Astrocyte of the hippocampus (primary cell): ENCODE results near the gene OVOL3.
"Not testable (repeated sequence)": the region's sequence is repeated elsewhere in the genome, so short reads cannot be mapped to it uniquely, and the experiment has no call there.

ENCODE experiments used
- DNase-seq: peaks from one replicate; pipeline ENCODE4 v3.0.0; 2011; ENCODE audit warnings: low read depth, low spot score

OVOL3 gene

DNA sequence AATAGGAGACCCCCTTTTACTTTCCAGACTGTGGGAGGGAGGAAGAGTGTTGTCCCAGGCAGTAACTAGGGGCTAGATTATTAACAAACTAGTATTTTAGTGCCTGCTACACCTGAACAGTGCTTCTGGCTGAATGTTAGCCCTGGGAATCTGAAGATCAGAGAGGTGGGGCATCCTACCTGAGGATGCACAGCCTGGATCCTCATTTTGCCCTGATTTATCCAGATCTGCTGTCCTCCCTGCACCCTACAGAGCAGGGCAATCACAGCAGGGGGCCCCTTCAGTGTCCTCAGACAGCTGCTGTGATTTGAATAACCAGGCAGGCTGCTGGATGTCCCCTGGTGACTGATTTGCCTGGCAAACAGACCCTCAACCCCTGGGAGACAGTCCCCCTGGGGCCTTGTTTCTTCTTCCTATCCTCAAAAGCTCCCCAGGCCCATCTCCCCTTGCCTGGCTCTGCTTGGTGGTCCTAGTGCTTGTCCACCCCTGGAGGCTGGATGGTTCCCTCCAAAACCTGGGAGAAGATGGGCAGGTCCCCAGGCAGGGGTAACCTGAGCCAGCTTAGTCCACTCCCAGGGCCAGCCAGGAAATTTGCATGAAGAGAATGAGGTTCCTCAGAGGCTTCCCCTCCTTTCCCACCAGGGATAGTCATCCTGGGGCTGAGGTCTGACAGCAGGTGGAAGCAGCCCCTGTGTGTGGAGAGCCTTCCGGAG lies at the start of gene OVOL3:
Gene OVOL3 (plus strand): TSS at position 657 of the 713 bp plus-strand sequence. CDS start 60 bp downstream, outside the sequence.
- no peak for DNase-seq

DNA sequence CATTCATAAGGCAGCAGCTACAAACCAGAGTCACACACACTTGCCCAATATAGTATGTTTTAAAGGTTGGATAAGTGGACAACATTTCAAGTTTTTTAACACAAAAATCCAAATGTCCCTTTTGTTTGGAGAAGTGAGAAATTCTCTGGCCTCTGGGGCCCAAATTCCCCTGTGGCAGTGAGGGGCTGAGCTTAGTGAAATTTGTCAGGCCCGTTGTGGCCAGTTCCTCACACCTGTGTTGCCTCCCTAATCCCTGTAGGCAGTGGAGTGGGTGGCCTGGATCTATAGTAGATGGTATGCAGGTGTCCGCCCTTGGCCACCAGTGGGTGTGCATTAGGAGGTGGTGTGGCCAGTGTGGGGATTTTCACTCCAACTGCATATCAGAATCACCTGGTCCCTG lies 49.6 kb upstream of the OVOL3 start:
- DNase-seq: no peak

DNA sequence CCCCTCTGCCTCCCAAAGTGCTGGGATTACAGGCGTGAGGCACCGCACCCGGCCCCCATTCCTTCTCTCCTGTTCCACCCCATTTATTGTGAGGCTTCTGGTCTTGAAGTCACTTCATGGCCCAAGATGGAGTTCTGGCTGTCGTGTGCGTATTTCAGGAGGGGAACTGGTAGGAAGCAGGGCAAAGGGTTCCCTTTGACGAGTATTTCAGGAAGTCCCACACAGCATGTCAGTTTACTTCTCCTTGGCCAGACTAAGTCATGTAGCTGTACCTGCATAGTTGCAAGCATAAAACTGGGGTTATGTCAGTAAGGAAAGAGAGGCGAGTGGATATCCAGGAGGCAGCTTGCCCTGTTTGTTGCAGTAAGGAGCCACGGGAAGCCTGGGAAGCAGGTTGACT lies 46.1 kb upstream of the OVOL3 start:
- no peak for DNase-seq

DNA sequence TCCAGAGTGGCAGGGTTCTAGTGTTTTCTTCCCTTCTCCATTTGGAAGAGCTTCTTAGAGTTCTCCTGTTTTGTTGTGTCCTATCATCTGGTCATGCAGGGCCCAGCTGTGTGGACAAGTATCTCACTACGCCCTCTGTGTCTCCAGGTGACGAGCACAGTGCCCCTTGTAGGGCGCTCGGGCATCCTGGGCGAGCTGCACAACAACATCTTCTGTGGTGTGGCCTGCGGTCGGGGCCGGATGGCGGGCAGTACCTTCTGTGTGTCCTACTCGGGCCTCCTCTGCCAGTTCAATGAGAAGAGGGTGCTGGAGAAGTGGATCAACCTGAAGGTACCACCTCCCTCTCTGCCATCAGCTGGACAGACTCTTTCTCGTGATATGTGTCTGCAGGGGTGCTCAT lies 43.3 kb upstream of the OVOL3 start:
- DNase-seq: no peak

DNA sequence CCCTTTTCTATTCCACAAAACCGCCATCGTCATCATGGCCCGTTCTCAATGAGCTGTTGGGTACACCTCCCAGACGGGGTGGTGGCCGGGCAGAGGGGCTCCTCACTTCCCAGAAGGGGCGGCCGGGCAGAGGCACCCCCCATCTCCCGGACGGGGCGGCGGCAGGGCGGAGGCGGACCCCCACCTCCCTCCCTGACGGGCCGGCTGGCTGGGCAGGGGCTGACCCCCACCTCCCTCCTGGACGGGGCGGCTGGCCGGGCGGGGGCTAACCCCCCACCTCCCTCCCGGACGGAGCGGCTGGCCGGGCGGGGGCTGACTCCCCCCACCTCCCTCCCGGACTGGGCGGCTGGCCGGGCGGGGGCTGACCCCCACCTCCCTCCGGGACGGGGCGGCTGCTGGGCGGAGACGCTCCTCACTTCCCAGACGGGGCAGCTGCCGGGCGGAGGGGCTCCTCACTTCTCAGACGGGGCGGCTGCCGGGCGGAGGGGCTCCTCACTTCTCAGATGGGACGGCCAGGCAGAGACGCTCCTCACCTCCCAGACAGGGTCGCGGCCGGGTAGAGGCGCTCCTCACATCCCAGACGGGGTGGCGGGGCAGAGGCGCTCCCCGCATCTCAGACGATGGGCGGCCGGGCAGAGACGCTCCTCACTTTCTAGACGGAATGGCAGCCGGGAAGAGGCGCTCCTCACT lies 42.0 kb upstream of the OVOL3 start:
- DNase-seq: not testable (repeated sequence)

DNA sequence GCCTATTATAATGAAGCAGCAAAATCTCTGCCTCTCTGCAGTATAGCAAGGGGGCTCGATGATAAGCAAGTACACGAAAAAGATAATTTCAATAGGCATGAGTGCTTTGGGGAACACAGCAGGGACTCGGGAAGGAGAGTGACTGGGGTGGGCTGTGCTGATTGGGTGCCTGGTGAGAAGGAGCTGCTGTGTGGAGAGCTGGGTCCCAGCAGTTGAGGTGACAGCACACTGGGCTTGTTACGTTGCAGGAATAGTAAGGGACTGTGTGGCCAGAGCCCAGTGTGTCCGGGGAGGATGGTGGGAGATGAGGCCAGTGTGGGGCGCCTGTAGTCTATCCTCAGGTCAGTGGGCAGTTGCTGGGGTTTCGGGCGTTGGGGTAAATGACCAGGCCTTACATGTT lies 38.9 kb upstream of the OVOL3 start:
- DNase-seq: no peak

DNA sequence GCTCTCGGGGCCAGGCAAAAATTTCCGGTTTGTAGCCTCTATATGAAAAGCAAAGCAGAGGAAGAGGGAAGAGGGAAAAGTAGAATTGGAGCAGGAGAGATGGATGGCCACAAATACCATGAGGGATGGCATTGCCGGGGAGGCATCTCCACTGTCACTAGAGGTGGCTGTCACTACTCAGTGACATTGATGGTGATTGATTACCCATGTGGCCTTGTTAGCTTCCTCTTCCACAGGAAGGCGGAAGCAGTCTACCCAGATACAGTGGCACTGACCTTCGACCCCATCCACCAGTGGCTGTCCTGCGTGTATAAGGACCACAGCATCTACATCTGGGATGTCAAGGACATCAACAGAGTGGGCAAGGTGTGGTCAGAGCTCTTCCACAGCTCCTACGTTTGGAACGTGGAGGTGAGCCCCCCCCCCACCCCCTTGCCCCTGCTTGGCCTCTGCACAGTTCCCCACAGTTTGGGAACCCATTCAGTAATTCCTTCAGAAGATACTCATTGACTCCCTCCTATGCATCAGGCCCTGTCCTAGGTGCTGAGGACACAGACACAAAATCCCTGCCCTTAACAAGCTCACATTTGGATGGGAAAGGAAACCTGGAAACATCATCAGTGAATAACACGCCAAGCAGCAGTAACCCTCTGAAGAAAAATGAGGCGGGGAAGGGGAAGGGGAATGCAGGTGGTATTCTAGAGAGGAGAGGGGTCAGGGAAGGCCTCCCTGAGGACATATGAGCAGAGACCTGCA lies 37.6 kb upstream of the OVOL3 start:
- no peak for DNase-seq

DNA sequence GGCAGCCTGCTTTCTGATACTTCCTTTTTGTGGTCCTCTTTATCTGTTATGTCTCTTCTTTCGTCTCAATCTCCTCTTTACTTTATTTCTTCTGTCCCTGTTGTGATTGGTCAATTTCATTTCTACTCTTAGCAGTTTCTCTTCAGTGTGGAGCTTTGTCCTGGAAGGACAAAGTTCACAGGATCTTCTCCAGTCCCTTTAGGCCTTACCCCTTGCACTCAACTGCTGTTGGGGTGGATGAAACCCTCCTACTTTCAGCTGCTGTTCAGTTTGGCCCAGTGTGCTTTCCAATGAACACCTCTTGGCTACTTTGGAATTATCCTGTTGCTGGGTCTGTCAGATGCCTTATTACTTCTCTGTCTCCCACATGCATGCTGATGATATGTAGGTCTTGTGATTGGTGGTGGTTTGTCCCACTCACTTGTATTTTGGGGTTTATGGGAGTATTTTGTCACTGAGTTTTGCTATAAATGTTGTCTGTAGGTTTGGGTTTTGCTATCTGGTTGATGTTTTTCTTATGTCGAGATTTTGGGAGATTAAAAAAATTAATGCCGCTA lies 31.5 kb upstream of the OVOL3 start:
- DNase-seq: no peak

DNA sequence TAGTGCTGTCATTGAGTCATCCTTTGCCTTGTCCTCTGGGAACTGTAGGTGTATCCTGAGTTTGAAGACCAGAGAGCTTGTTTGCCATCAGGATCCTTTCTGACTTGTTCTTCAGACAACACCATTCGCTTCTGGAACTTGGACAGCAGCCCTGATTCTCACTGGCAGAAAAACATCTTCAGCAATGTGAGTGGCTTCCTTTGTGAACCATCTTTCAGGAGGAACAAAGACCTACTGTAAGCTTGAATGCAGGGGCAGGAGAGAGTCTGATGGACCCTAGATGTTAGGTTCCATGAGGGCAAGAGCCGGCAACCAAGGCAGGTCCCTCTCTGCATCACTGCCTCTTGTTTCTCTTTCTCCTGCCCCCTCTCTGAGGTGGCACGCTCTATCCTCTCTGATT lies 29.6 kb upstream of the OVOL3 start:
- DNase-seq: no peak

DNA sequence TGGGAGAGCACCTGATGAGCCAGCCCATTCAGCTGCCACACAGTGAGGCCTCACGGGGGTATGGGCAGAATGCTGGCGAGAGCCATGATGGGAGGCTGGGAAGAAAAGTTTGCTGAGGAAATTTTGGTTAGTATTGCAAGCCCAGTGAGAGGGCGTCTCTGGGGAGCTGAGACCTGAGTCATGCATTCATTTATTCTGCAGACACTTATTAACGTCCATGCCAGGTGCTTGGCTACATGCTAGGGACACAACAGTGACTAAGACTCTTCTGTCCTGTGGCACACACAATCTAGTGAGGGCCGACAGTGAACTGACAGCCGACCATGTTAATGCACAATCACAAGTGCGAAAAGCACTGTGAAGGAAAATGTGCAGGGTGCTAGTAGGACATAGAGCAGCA lies 29.0 kb upstream of the OVOL3 start:
- DNase-seq: no peak

DNA sequence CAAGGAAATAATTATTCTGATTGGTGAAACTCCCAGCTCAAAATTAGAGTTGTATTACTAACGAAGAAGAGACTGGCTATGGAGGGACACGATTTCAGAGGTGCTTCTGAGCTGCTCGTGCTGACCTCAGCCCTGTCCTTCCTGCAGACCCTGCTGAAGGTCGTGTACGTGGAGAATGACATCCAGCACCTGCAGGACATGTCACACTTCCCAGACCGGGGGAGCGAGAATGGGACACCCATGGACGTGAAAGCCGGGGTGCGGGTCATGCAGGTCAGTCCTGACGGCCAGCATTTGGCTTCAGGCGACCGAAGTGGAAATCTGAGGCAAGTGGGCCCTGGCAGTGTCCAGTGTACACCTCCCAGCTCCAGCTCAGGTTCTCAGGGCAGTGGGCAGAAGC lies 28.0 kb upstream of the OVOL3 start:
- DNase-seq: no peak

DNA sequence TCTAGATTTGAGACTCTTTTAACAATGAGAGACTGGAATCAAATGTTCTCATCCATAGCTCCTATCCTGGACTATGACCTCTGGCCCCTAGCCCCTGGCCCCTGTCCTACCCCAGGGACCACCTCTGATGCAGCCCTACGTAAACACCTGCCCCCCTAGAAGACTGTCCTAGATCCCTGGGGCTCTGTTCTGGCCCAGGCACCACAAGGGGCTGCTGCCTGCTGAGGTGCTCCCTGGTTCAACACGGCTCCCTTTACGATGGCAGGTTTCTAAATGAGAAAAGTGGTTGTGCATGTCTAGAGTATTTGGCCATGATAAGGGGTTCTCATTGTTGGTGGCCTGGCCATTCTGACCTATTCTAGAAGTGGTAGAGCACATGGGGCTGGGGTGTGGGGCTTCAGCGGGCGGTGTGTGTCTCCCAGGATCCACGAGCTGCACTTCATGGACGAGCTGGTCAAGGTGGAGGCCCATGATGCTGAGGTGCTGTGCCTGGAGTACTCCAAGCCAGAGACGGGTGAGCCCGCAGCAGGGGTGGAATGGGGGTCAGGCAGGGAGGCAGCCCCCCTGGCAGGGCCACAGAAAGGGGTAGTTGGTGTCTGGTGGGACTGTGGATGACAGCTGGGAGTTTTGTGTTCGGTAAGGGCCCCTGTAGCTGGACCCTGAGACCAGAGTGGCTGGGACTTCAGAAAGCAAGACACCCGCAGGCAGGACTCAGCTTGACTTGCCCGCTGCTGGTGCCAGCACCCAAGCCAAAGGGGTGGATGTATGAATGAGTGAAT lies 26.5 kb upstream of the OVOL3 start:
- no peak for DNase-seq

DNA sequence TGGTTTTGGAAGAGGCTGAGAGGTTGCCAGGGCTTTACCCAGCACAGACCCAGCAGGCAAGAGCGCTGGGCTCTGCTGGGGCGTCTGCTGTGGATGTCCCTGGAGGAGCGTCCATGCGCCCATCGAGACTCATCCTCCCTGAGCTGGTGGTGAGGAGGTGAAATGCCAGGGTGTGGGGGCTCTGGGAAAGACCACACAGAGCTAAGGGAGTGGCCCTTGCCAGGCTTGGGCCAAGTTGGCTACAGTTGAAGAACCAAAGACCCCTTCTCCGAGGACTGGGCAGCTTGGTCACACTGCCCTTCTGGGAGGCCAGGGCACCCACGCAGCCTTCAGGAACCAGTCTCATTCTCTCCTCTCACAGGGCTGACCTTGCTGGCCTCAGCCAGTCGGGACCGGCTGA lies 24.6 kb upstream of the OVOL3 start:
- DNase-seq: no peak

DNA sequence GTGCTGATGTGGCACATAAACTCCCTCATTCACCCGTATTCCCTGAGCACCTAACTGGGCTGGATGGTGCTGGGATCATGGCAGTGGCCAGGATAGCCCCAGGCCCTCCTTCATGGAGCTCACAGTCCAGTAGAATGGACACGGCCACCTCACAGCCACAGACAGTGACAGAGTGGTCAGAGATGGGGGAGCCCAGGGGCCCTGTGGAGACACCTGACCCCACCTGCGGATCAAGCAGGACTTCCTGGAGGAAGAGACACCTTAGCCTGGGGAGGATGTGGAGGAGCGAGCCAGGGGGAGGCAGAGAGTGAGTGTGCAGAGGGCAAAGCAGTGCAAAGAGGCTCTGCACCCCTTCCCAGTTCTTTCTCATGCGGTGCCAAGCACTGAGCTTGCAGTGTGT lies 21.1 kb upstream of the OVOL3 start:
- no peak for DNase-seq

DNA sequence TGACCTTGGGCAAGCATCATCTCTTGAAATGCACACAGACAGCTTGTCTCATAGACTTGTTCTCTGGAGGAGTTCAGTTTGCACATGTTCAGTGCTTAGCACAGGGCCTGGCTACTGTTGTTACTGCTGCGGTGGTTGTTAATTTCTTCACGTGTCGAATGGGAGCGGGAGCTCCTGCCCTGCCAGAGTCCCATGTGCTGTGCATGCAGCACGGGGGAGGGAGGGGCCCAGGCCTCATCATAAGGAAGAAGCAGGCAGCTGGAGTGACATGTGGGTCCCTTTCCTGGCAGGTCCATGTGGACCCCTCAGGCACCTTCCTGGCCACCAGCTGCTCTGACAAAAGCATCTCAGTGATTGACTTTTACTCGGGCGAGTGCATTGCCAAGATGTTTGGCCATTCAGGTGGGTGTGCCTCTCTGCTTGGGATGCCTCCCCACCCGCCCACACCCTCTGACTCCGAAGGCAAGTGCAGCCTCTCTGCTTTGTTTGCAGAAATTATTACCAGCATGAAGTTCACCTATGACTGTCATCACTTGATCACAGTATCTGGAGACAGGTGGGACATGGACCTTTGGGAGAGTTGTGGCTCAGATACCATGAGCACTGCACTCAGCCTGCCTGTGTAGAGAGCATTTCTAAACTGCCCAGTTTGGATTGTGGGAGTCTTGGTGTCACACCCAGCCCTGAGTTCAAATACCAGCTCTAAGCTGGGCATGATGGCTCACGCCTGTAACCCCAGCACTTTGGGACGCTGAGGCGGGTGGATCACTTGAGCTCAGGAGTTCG lies 19.8 kb upstream of the OVOL3 start:
- no peak for DNase-seq

DNA sequence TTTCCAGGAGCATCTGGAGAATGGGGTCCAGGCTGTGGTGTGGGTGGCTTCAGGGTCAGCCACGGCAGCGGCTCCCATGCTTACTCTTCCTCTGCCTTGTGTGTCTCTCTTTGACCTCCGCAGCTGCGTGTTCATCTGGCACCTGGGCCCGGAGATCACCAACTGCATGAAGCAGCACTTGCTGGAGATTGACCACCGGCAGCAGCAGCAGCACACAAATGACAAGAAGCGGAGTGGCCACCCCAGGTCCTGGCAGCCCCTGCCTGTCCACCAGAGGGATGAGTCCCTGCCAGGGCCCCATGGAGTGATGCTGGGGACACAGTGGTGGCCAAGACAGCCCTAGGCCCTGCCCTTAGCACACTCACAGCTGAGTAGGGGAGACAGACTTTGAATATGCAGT lies 18.4 kb upstream of the OVOL3 start:
- no peak for DNase-seq

DNA sequence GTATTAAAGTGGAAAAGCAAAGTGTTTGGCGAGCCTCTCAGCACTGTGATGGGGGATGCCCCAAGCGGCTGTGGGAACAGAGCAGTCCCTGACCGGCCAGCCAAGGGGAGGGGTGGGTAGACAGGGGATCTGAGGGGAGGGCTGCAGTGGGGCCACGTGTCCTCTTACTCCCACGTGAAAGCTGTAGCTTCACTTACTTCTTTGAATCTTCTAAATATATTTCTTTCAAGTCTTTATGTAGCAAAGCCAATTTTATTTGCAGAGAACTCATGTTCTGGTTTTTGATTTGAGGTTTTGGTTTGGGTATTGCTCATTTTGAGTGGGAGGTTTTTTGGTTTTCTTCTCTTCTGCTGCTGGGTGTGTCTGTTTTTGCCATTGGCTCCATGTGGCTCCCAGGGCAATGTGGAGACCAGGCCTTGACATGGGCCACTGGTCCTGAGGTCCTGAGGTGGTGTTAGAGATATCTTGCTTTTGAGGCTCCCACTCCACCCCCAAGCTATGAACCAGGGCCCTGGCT lies 17.7 kb upstream of the OVOL3 start:
- no peak for DNase-seq

DNA sequence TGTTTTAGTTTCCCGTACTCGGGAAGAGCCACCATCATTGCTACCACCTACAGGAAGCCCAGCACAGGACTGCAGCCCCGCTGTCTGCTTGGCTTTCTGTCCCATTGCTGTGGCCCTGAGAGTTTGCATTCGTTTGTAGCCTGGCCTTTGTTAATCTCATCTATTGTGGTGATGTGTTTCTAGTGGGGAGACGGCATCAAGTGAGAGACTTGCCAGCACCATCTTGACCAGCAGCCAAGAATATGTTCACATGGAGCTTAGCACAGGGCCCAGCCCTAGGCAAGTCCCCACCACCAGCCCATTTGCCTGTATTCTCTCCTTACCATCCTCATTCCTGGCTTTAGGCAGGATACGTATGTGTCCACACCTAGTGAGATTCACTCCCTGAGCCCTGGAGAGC lies 17.3 kb upstream of the OVOL3 start:
- DNase-seq: peak; percentile 42

DNA sequence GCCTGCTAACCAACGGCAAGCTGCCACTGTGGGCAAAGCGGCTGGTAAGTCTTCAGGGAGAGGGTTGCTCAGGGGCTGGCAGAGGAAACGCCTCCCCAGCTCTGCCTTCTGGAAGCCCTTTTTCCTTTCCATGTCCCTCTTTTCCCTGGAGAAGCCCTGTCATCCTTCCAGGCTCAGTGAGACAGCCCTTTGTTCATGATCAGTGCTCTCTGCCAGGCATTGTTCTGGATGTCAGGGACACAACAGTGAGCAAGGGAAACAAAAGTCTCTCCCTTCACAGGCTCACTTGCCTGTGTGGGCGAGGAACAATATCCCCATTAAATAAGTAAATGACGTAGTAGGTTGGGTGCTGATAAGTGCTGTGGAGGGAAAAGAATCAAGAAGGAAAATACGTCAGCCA lies 13.9 kb upstream of the OVOL3 start:
- DNase-seq: no peak

DNA sequence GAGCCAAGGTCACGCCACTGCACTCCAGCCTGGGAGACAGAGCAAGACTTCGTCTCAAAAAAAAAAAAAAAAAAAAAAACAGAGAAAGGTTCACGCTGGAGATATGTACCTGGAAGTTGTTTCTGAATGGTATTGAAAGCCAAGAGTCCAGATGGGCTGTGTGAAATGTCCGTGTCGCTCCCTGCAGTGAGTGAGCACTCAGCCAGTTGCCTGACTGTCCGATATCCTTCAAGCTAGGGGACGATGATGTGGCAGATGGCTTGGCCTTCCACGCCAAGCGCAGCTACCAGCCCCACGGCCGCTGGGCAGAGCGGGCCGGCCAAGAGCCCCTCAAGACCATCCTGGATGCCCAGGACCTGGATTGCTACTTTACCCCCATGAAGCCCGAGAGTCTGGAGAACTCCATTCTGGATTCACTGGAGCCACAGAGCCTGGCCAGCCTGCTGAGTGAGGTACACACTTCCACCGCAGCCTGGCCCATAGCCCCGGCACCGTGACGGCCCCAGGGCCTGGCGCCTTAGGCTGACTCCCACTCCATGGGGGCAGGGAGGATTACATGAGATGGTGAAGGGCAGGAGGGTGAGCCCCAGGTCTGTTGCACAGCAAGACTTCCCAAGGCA lies 11.7 kb upstream of the OVOL3 start:
- no peak for DNase-seq
